ENCODE results near the gene TTC23L. TPM values are rescaled to one million over a fixed set of nuclear protein-coding genes. Genes with fewer than 3 reads are reported as not detected.

The TTC23L gene
- total and polyA plus RNA-seq, 2 of the 8 experiments (the other 6 are each of a cell fraction or from before 2014, with no cell fraction given): 1.1 to 2.4 TPM

DNA sequence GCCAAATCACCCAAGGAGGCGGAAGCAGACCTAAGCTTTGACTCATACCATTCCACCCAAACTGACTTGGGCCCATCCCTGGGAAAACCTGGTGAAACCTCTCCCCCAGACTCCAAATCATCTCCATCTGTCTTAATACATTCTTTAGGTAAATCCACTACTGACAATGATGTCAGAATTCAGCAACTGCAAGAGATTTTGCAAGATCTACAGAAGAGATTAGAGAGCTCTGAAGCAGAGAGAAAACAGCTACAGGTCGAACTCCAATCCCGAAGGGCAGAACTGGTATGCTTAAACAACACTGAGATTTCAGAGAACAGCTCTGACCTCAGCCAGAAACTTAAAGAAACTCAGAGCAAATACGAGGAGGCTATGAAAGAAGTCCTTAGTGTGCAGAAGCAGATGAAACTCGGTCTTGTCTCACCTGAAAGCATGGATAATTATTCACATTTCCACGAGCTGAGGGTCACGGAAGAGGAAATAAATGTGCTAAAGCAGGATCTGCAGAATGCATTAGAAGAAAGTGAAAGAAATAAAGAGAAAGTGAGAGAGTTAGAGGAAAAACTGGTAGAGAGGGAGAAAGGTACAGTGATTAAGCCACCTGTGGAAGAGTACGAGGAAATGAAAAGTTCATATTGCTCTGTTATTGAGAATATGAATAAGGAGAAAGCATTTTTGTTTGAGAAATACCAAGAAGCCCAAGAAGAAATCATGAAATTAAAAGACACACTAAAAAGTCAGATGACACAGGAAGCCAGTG, 15.8 kb upstream of the TTC23L start (continued):
- TF ChIP-seq, protein P1, sequence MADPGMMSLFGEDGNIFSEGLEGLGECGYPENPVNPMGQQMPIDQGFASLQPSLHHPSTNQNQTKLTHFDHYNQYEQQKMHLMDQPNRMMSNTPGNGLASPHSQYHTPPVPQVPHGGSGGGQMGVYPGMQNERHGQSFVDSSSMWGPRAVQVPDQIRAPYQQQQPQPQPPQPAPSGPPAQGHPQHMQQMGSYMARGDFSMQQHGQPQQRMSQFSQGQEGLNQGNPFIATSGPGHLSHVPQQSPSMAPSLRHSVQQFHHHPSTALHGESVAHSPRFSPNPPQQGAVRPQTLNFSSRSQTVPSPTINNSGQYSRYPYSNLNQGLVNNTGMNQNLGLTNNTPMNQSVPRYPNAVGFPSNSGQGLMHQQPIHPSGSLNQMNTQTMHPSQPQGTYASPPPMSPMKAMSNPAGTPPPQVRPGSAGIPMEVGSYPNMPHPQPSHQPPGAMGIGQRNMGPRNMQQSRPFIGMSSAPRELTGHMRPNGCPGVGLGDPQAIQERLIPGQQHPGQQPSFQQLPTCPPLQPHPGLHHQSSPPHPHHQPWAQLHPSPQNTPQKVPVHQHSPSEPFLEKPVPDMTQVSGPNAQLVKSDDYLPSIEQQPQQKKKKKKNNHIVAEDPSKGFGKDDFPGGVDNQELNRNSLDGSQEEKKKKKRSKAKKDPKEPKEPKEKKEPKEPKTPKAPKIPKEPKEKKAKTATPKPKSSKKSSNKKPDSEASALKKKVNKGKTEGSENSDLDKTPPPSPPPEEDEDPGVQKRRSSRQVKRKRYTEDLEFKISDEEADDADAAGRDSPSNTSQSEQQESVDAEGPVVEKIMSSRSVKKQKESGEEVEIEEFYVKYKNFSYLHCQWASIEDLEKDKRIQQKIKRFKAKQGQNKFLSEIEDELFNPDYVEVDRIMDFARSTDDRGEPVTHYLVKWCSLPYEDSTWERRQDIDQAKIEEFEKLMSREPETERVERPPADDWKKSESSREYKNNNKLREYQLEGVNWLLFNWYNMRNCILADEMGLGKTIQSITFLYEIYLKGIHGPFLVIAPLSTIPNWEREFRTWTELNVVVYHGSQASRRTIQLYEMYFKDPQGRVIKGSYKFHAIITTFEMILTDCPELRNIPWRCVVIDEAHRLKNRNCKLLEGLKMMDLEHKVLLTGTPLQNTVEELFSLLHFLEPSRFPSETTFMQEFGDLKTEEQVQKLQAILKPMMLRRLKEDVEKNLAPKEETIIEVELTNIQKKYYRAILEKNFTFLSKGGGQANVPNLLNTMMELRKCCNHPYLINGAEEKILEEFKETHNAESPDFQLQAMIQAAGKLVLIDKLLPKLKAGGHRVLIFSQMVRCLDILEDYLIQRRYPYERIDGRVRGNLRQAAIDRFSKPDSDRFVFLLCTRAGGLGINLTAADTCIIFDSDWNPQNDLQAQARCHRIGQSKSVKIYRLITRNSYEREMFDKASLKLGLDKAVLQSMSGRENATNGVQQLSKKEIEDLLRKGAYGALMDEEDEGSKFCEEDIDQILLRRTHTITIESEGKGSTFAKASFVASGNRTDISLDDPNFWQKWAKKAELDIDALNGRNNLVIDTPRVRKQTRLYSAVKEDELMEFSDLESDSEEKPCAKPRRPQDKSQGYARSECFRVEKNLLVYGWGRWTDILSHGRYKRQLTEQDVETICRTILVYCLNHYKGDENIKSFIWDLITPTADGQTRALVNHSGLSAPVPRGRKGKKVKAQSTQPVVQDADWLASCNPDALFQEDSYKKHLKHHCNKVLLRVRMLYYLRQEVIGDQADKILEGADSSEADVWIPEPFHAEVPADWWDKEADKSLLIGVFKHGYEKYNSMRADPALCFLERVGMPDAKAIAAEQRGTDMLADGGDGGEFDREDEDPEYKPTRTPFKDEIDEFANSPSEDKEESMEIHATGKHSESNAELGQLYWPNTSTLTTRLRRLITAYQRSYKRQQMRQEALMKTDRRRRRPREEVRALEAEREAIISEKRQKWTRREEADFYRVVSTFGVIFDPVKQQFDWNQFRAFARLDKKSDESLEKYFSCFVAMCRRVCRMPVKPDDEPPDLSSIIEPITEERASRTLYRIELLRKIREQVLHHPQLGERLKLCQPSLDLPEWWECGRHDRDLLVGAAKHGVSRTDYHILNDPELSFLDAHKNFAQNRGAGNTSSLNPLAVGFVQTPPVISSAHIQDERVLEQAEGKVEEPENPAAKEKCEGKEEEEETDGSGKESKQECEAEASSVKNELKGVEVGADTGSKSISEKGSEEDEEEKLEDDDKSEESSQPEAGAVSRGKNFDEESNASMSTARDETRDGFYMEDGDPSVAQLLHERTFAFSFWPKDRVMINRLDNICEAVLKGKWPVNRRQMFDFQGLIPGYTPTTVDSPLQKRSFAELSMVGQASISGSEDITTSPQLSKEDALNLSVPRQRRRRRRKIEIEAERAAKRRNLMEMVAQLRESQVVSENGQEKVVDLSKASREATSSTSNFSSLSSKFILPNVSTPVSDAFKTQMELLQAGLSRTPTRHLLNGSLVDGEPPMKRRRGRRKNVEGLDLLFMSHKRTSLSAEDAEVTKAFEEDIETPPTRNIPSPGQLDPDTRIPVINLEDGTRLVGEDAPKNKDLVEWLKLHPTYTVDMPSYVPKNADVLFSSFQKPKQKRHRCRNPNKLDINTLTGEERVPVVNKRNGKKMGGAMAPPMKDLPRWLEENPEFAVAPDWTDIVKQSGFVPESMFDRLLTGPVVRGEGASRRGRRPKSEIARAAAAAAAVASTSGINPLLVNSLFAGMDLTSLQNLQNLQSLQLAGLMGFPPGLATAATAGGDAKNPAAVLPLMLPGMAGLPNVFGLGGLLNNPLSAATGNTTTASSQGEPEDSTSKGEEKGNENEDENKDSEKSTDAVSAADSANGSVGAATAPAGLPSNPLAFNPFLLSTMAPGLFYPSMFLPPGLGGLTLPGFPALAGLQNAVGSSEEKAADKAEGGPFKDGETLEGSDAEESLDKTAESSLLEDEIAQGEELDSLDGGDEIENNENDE (IDR thresholded peaks at IDR 0.05; ENCODE audit: insufficient replicate concordance, low read length): no peak
- no peak for TF ChIP-seq RBBP5 (IDR thresholded peaks at IDR 0.05; ENCODE audit: borderline replicate concordance, low read depth, low read length)
- TF ChIP-seq, protein P2, sequence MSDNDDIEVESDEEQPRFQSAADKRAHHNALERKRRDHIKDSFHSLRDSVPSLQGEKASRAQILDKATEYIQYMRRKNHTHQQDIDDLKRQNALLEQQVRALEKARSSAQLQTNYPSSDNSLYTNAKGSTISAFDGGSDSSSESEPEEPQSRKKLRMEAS (IDR thresholded peaks at IDR 0.05): no peak
- no peak for TF ChIP-seq BACH1 (IDR thresholded peaks at IDR 0.05; ENCODE audit: low read length)
- TF ChIP-seq SP2 (IDR thresholded peaks at IDR 0.05; ENCODE audit: low read length): no peak
- no peak for TF ChIP-seq YY1 (IDR thresholded peaks at IDR 0.05; ENCODE audit: low read depth, low read length)
- TF ChIP-seq, protein P3, sequence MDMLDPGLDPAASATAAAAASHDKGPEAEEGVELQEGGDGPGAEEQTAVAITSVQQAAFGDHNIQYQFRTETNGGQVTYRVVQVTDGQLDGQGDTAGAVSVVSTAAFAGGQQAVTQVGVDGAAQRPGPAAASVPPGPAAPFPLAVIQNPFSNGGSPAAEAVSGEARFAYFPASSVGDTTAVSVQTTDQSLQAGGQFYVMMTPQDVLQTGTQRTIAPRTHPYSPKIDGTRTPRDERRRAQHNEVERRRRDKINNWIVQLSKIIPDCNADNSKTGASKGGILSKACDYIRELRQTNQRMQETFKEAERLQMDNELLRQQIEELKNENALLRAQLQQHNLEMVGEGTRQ (IDR thresholded peaks at IDR 0.05; ENCODE audit: low read length): no peak

Measured in H1 (cell line).